B cell (primary cell): ENCODE data around the gene CPXM1. TPM values are rescaled to one million over a fixed set of nuclear protein-coding genes. Genes with fewer than 3 reads are reported as not detected.

Source experiments
- ATAC-seq: fragments of 200-7000 bp; cut with Tn5 transposase; one replicate; pipeline ENCODE4 v1.10.0; 2021; ENCODE audit warnings: low read depth, mild to moderate bottlenecking, moderate number of reproducible peaks, moderate library complexity
- CTCF ChIA-PET: fragments of 350-600 bp; sonication (Branson Sonifier 250); formaldehyde crosslinking; loops from one replicate; lab custom pipeline; 2021; ENCODE audit warnings: antibody characterized with exemption, inconsistent platforms; lab: Charles Lee
- POLR2A ChIA-PET: fragments of 350-600 bp; sonication (Branson Sonifier 250); formaldehyde crosslinking; loops from one replicate; lab custom pipeline; 2021; ENCODE audit warnings: antibody characterized with exemption; lab: Charles Lee
- DNase-seq: peaks from one replicate; pipeline ENCODE4 v3.0.0; 2013
- H2AFZ ChIP-seq: 2 replicates; pipeline ENCODE4 v1.6.1; 2012; ENCODE audit warnings: mild to moderate bottlenecking, low read depth, low read length; ENCODE audit not compliant: insufficient read depth, poor library complexity, severe bottlenecking
- H3K27ac ChIP-seq, 2 donors: 1 replicate in 1 of 2; 2 replicates in 1 of 2; pipeline ENCODE4 v1.5.1; 2012 to 2013; ENCODE audit warnings: low read length in 2 of 2, mild to moderate bottlenecking in 2 of 2, moderate library complexity in 1 of 2
- H3K27me3 ChIP-seq, 4 experiments: fragments of 200-600 bp in 1 of 4; sonication (generic) in 1 of 4; replicated peaks in 1 of 4; 1 replicate in 2 of 4; 2 replicates in 2 of 4; pipeline versions ENCODE4 v1.6.1 to v1.7.0; 2013 to 2016; ENCODE audit warnings: low read length in 3 of 4, mild to moderate bottlenecking in 2 of 4, mixed read lengths in 1 of 4, moderate library complexity in 1 of 4; ENCODE audit not compliant: insufficient read depth in 4 of 4, control insufficient read depth in 3 of 4; ENCODE audit errors: control extremely low read depth in 1 of 4
- H3K36me3 ChIP-seq, 2 experiments: replicated peaks in 1 of 2; 1 replicate in 1 of 2; 2 replicates in 1 of 2; pipeline versions ENCODE4 v1.6.1 to v1.7.1; 2013; ENCODE audit warnings: low read length in 1 of 2; ENCODE audit not compliant: insufficient read depth in 2 of 2, control insufficient read depth in 1 of 2; ENCODE audit errors: control extremely low read depth in 1 of 2, extremely low read depth in 1 of 2
- H3K4me1 ChIP-seq, 2 donors: fragments of 200-600 bp in 1 of 2; sonication (generic) in 1 of 2; 1 replicate in 1 of 2; 2 replicates in 1 of 2; pipeline versions ENCODE4 v1.5.1 to v1.6.1; 2013 to 2017; ENCODE audit warnings: low read length in 2 of 2; ENCODE audit not compliant: control insufficient read depth in 2 of 2, insufficient read depth in 2 of 2
- H3K4me2 ChIP-seq: replicated peaks from 2 replicates; pipeline ENCODE3; 2012; ENCODE audit warnings: mild to moderate bottlenecking, low read depth, low read length; ENCODE audit not compliant: poor library complexity, severe bottlenecking
- H3K4me3 ChIP-seq, 5 experiments: fragments of 200-600 bp in 1 of 5; sonication (generic) in 1 of 5; 1 replicate in 3 of 5; 2 replicates in 2 of 5; pipeline versions ENCODE4 v1.5.1 to v1.7.0; 2011 to 2016; ENCODE audit warnings: low read length in 4 of 5, mild to moderate bottlenecking in 4 of 5, low read depth in 2 of 5, control low read depth in 1 of 5, moderate library complexity in 1 of 5; ENCODE audit not compliant: insufficient read depth in 1 of 5; ENCODE audit errors: control extremely low read depth in 1 of 5, extremely low read depth in 1 of 5
- H3K79me2 ChIP-seq: fragments of 200-600 bp; sonication (generic); one replicate; pipeline ENCODE4 v1.6.0; 2016; ENCODE audit warnings: low read length; ENCODE audit not compliant: control insufficient read depth, insufficient read depth
- H3K9ac ChIP-seq: fragments of 200-600 bp; sonication (generic); 2 replicates; pipeline ENCODE4 v1.6.1; 2017; ENCODE audit warnings: mild to moderate bottlenecking, low read length, moderate library complexity
- H3K9me3 ChIP-seq, 3 donors: one replicate each; pipeline versions ENCODE4 v1.6.1 to v1.7.1; 2013; ENCODE audit warnings: low read length in 2 of 3; ENCODE audit not compliant: control insufficient read depth in 2 of 3, insufficient read depth in 1 of 3; ENCODE audit errors: control extremely low read depth in 1 of 3
- H4K20me1 ChIP-seq: 2 replicates; pipeline ENCODE4 v1.6.0; 2012; ENCODE audit warnings: mild to moderate bottlenecking, low read length; ENCODE audit not compliant: insufficient read depth, control insufficient read depth, poor library complexity, severe bottlenecking
- H3K27ac Mint-ChIP-seq: one replicate; pipeline ENCODE4 v1.8.0; 2021; ENCODE audit warnings: mixed read lengths
- H3K27me3 Mint-ChIP-seq: one replicate; pipeline ENCODE4 v1.8.0; 2021; ENCODE audit warnings: mixed read lengths
- H3K4me1 Mint-ChIP-seq: one replicate; pipeline ENCODE4 v1.8.0; 2021; ENCODE audit warnings: mixed read lengths
- H3K4me3 Mint-ChIP-seq: one replicate; pipeline ENCODE4 v1.8.0; 2021; ENCODE audit warnings: mixed read lengths
- H3K9me3 Mint-ChIP-seq: one replicate; pipeline ENCODE4 v1.8.0; 2022; ENCODE audit warnings: mixed read lengths; ENCODE audit not compliant: insufficient read depth
- CTCF ChIP-seq: fragments of 200-600 bp; IDR thresholded peaks from one replicate; pipeline ENCODE4 v1.8.0; 2022; ENCODE audit warnings: antibody characterized with exemption, mild to moderate bottlenecking
- EZH2 ChIP-seq: IDR thresholded peaks from 2 replicates; pipeline ENCODE4 v1.6.1; 2012; ENCODE audit warnings: borderline replicate concordance, low read depth, mild to moderate bottlenecking, moderate library complexity, low read length; ENCODE audit not compliant: insufficient read depth, poor library complexity, severe bottlenecking
- WGBS: methylation state at CpG from one replicate; pipeline ENCODE4 v1.1.5; 2013; ENCODE audit warnings: missing lambda C conversion rate; ENCODE audit not compliant: insufficient coverage; 5-methylcytosine and 5-hydroxymethylcytosine counted together
- intact Hi-C: fragments of 100-400 bp; cut with micrococcal nuclease; formaldehyde crosslinking; loops from one replicate; pipeline ENCODE4 v1.10.0; 2022
- polyA plus RNA-seq: library from polyadenylated mRNA; depleted of rRNA; stranded (reverse); fragments of >200 nt; gene quantifications from 2 replicates; pipeline ENCODE4 v1.2.3, GENCODE V29; 2012
- total RNA-seq, 2 donors: library from RNA; stranded (reverse); fragments of 120-200 nt in 1 of 2; gene quantifications; 1 replicate in 1 of 2; 2 replicates in 1 of 2; pipeline versions ENCODE4 v1.2.3 to v1.2.4, GENCODE V29; 2013 to 2022

The CPXM1 gene
- total and polyA plus RNA-seq, 2 donors (not counting 1 experiment from before 2014, with no cell fraction given): 0.21 to 1.9 TPM

GRCh38 chr20:2816583-2817340, 16.3 kb upstream of the CPXM1 start:
- H3K4me2 ChIP-seq: no peak overlapping the region
- Mint-ChIP-seq H3K27ac (no peak overlapping the region), H3K4me1 (peaks cover 8% of the 10 kb centered on the region), H3K9me3 (peaks cover 5% of the 10 kb centered on the region), H3K27me3 (peaks cover 57% of the 10 kb centered on the region), H3K4me3 (no peak overlapping the region)
- CTCF ChIA-PET: no interaction called here
- no peak overlapping the region for H3K4me3 ChIP-seq
- peaks cover 5 to 7% (median 6%) of the 10 kb centered on the region in 3 donors for H3K9me3 ChIP-seq
- TF ChIP-seq EZH2: no peak
- TF ChIP-seq CTCF: no peak
- H3K27me3 ChIP-seq: peaks cover 0 to 48% (median 21%) of the 10 kb centered on the region in 4 experiments
- no peak overlapping the region for H3K27ac ChIP-seq
- H3K9ac ChIP-seq: no peak overlapping the region
- intact Hi-C loops: no loop called here
- H3K79me2 ChIP-seq: no peaks in the 10 kb centered on the region
- H4K20me1 ChIP-seq: no peaks in the 10 kb centered on the region
- no peaks in the 10 kb centered on the region for H3K36me3 ChIP-seq
- peaks cover 0 to 3% of the 10 kb centered on the region in 2 donors for H3K4me1 ChIP-seq
- no peak overlapping the region for H2AFZ ChIP-seq
- 87% methylated on average over 19 of the region's 20 CpGs for WGBS
- POLR2A ChIA-PET: no interaction called here
- ATAC-seq: no peak
- no peak for DNase-seq

GRCh38 chr20:2816030-2816582, 15.7 kb upstream of the CPXM1 start, which contains the start of gene TMEM239:
Gene TMEM239 (plus strand): TSS chr20:2816364. CDS start chr20:2816555, 191 bp downstream.
- Mint-ChIP-seq H3K4me3 (no peak within 1 kb of the TSS), H3K4me1 (peaks cover 5% of the 10 kb centered on the region), H3K27ac (no peak within 1 kb of the TSS), H3K9me3 (peaks cover 5% of the 10 kb centered on the region), H3K27me3 (peaks cover 59% of the 10 kb centered on the region)
- ATAC-seq (no peak), DNase-seq (no peak)
- WGBS: 89% methylated on average over 9 of the region's 10 CpGs
- no peaks in the 10 kb centered on the region for H3K4me1 ChIP-seq
- no peak within 1 kb of the TSS for H3K9ac ChIP-seq
- intact Hi-C loops: no loop called here
- no peak within 1 kb of the TSS for H3K27ac ChIP-seq
- TF ChIP-seq CTCF (no peak), EZH2 (no peak)
- peaks cover 5 to 7% (median 6%) of the 10 kb centered on the region in 3 donors for H3K9me3 ChIP-seq
- no peak within 1 kb of the TSS for H3K4me2 ChIP-seq
- CTCF ChIA-PET: no interaction called here
- no peaks in the 10 kb centered on the region for H3K36me3 ChIP-seq
- no peaks in the 10 kb centered on the region for H4K20me1 ChIP-seq
- no peak within 1 kb of the TSS for H2AFZ ChIP-seq
- H3K27me3 ChIP-seq: peaks cover 0 to 42% (median 16%) of the 10 kb centered on the region in 4 experiments
- no peaks in the 10 kb centered on the region for H3K79me2 ChIP-seq
- H3K4me3 ChIP-seq: no peak within 1 kb of the TSS
- POLR2A ChIA-PET: no interaction called here
